NCI-H1694 (cell line): ENCODE results near the gene GSTM4.
A peak's percentile ranks its signal among the peaks of the same experiment; 100 is the strongest.
"Not testable (repeated sequence)": the region's sequence is repeated elsewhere in the genome, so short reads cannot be mapped to it uniquely, and the experiment has no call there.

Experiments
- DNase-seq: peaks from one replicate; lab custom pipeline; 2025; lab: John Stamatoyannopoulos, UW

GSTM4 gene

DNA sequence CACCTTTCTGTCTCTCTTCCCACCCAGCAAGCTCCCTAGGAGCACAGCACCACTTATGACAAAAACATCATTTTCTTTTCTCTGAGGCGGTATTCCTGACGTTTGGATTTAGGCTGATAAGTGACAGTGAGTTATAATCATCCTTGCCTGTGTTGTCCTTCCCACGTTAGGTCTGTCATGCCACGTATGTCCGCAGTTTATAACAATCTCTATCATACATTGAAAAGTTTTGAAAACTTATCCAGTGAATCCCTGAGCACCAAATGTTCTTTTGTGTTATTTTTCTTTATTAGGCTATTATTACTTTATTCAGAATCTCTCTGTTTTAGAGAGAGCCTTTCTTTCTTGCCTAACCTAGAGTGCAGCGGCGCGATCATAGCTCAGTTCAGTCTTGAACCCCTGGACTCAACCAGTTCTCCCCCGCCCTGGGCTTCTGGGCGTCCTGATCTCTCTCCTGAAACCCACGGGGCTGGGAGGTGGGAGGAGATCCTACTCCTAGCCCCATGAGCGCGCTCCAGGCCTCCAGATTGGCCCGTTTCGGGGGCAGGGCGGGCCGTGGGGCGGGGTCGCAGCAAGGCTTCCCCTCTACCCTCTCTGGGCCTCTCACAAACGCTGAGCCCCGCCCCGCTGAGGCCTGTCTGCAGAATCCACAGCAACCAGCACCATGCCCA lies 11.7 kb downstream of the GSTM4 start, which contains the start of gene GSTM2:
GSTM2 (plus strand) TSS at position 606 of the 671 bp plus-strand sequence; CDS start at position 665, 59 bp downstream.
- DNase-seq: peak; percentile 86

DNA sequence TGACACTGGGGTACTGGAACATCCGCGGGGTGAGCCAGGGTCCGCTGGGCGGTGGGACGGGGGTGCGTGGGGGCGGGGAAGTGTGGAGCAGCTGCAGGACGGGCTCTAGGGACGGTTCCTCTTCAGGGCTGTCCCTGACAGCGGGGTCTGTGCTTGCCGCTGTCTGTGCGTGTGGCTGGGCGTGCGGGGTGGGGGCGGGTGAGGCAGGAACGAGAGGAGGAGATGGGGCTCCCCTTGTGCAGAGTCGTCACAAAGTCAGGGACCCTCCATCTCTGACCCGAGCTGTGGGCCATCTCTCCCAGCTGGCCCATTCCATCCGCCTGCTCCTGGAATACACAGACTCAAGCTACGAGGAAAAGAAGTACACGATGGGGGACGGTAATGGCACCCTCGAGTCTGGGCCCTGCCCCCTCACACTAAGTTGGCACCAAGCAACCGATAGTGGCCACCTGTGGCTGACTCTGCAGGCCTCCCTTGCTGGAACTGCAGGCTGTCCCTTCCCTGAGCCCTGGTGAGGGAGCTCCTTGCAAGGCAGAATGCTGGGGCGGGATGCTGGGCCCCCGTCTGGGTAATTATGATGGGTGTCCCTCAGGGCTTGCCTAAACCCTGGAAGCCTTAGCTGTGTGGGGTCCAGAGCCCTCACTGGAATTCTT lies 12.3 kb downstream of the GSTM4 start:
- no peak for DNase-seq

DNA sequence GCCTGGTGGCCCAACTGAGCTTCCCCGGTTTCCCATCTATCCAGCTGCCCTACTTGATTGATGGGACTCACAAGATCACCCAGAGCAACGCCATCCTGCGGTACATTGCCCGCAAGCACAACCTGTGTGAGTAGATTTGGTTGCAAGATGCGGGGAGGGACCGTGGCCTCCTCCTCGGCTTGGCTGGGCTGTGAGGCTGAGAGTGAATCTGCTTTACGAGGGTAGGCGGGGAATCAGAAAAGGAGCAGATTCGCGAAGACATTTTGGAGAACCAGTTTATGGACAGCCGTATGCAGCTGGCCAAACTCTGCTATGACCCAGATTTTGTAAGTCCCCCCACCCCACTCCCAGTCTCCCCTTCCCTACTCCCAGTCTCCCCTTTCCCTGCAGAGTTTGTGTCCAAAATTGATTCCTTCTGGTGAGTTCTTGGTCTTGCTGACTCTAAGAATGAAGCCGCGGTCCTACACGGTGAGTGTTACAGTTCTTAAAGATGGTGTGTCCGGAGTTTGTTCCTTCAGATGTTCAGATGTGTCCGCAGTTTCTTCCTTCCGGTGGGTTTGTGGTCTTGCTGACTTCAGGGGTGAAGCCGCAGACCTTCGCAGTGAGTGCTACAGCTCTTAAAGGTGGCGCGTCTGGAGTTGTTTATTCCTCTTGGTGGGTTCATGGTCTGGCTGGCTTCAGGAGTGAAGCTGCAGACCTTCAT lies 13.5 kb downstream of the GSTM4 start:
- no peak for DNase-seq

DNA sequence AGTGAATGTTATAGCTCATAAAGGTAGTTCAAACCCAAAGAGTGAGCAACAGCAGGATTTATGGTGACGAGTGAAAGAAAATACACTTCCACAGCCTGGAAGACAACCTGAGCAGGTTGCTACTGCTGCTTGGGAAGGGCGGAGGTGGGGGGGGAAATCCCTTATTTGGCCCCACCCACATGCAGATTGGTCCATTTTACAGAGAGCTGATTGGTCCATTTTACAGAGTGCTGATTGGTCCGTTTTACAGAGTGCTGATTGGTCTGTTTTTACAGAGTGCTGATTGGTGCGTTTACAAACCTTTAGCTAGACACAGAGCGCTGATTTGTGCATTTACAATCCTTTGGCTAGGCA lies 14.0 kb downstream of the GSTM4 start:
- DNase-seq: not testable (repeated sequence)

DNA sequence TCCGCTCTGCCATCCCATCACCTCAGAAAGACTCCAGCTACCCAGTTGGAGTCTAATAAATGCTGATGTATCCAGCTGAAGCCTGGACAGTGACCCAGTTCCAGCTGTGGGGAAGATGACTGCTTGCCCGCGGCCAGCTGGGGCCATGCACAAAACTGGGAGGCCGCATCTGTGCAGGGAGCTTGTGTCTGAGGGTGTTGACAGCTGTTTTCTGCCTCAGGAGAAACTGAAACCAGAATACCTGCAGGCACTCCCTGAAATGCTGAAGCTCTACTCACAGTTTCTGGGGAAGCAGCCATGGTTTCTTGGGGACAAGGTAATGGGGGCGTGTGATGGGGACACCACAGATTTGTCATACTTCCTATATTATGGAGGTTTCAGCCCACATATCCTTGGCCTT lies 15.2 kb downstream of the GSTM4 start:
- no peak for DNase-seq

DNA sequence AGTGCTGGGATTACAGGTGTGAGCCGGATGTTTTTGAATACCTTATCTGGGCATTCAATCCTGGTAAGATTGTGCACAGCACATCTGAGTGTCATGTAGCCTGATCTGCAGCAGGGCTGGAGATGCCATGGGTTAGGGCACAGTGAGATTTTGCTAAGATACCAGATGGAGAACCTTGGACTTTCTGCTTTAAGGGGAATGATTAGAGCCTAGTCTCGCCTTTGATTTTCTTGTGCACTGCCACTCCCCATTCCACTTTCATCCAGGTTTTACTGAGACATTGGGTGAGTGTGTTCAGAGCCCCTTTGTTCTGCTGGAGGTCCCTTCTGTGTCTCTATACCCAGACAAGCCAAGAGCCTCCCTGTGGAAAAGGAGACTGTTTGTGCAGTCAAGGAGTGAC lies 18.0 kb downstream of the GSTM4 start:
- DNase-seq: not testable (repeated sequence)

DNA sequence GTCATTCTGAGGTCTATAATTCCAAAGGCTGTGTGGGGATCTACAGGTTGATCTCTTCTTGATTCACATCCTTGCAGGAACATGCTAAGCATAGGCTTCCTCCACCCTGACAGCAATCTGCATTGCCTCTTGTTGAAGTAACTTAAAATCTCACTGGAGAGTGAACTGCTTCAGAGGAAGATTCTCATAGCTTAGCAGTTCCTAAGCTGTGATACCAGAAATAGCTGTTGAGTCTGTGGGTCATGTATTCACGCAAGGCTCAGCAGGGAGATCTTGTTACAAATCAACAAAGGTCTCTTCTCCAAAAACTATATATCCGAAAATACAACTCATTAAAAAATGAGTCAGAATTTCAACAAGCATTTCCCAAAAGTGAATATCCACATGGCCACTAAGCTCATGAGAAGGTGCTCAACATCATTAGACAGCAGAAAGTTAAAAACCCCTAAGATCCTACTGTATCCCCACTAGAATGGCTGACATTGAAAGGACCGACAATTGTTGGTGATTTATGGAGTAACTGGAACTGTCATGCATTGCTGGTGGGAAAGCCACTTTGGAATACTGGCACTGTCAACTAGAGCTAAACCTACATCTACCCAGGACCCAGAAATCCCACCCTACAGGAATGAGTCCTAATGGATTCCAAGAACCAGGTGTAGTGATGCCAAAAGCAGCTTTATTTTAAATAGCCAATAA lies 20.9 kb downstream of the GSTM4 start:
- DNase-seq: not testable (repeated sequence)

DNA sequence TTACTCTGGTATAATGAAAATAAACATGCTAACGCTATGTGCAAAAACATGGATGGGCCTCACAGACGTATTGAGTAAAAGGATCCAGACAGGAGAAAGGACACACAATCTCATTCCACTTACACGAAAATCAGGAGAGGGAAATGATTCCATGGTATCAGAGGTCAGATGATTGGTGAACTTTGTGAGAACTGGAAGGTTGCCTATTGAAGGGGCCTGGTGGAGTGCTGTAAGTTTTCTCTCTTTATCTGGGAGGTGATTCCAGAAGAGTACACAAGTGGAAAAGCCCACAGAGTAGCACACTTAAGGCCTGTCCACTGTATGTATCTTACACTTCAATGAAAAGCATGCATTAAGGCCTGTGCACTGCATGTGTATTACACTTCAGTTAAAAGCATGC lies 21.6 kb downstream of the GSTM4 start:
- DNase-seq: no peak

DNA sequence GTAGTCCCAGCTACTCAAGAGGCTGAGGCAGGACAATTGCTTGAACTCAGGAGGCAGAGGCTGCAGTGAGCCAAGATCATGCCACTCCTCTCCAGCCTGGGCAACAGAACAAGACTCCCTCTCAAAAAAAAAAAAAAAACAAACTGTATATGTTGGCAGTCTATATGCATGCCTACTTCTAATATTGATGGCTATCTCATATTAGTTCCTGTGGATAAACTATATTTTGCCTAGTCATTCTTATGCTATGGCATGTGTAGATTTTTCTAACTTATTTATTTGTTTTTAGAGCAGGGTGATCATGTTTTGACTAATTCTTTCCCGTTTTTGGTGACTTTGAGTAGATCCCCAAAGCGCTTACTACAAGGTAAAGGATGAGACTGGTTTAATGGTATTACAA lies 22.7 kb downstream of the GSTM4 start:
- not testable (repeated sequence) for DNase-seq

DNA sequence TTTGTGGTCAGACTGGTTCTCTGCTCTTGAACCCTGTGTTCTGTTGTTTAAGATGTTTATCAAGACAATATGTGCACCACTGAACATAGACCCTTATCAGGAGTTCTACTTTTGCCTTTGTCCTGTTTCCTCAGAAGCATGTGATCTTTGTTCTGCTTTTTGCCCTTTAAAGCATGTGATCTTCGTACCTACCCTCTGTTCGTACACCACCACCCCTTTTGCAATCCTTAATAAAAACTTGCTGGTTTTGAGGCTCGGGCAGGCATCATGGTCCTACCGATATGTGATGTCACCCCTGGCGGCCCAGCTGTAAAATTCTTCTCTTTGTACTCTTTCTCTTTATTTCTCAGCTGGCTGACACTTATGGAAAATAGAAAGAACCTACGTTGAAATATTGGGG lies 28.9 kb downstream of the GSTM4 start:
- not testable (repeated sequence) for DNase-seq

DNA sequence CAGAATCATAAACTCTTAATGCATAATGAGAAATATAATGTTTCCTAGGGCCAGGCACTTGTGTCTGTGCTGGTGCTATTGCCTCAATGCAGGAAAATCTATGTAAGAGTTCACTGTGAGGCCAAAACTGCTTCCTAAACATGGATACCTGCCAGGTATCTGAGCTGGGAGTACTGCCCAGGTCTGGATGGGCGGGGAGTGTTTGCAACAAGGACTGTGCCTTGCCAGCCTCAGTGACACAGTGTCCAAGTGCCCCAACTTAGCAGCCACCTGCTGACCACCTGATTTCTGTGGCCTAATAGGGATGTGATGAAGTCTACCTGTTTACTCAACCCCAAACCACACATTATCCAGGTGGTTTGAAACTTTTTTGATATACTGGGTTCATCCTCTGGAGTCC lies 29.5 kb downstream of the GSTM4 start:
- not testable (repeated sequence) for DNase-seq

DNA sequence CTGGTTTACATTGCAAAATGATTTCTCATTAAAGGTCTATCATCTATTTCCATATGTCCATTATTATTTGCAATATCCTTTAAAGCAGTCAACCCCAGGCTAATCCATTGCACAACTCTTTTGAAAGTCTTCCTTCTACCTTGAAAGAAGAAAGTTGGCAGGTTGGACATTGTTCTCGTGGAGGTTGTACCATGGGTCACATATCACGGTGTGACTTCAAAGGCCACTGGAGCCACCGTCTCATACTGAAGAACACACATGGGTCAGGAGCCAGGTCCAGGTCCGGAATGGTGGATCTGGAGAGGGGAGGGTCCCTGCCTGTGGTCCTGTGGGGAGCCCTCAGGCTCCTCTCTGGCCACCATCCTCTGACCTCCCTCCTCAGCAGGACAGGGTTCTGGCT lies 30.0 kb downstream of the GSTM4 start:
- DNase-seq: not testable (repeated sequence)

DNA sequence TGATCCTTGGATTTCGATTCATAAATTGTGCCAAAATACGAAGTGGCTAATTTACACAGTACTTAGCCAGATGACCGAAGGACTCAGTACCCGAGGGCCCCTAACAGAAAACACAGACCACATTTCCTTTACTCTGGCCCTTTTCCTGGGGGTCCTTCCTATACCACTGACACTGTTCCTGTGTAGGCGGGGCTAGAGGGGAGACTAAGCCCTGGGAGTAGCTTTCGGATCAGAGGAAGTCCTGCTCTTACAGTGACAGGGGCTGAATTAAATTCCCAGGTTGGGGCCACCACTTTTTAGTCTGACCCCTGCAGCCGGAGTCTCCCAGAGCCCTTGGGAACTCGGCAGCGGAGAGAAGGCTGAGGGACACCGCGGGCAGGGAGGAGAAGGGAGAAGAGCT lies 31.2 kb downstream of the GSTM4 start:
- DNase-seq: not testable (repeated sequence)

DNA sequence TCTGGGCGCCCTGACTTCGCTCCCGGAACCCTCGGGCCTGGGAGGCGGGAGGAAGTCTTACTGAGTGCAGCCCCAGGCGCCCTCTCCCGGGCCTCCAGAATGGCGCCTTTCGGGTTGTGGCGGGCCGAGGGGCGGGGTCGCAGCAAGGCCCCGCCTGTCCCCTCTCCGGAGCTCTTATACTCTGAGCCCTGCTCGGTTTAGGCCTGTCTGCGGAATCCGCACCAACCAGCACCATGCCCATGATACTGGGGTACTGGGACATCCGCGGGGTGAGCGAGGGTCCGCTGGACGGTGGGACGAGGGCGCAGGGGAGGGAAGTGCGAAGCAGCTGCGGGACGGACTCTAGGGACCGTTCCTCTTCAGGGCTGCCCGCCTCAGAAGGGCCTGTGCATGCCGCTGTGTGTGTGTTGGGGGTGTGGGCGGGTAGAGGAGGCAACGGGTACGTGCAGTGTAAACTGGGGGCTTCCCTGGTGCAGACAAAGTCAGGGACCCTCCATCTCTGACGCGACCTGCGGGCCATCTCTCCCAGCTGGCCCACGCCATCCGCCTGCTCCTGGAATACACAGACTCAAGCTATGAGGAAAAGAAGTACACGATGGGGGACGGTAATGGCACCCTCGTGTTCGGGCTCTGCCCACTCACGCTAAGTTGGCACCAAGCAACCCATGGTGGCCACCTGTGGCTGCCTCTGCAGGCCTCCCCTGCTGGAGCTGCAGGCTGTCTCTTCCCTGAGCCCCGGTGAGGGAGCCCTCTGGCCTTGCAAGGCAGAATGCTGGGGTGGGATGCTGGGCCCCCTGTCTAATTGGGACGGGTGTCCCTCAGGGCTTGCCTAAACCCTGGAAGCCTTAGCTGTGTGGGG lies 32.0 kb downstream of the GSTM4 start, which contains the start of gene GSTM1:
GSTM1 (plus strand) TSS at position 177 of the 859 bp plus-strand sequence; CDS start at position 234, 57 bp downstream.
- DNase-seq: no peak

DNA sequence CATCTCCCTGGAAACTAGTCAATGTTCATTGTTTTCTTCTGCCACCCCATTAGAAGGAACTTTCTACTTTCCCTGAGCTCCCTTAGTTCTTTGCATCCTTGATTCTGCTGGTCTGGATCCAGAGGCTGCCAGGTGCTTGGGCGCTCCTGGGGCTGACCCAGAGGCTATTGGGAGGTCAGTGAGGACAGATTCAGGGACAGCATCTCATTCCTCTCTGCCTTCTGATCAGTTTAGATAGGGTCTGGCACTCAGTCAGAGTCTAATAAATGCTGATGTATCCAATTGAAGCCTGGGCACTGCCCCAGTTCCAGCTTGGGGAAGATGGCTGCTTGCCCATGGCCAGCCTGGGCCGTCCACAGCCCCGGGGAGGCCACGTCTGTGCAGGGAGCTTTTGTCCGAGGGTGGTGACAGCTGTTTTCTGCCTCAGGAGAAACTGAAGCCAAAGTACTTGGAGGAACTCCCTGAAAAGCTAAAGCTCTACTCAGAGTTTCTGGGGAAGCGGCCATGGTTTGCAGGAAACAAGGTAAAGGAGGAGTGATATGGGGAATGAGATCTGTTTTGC lies 34.0 kb downstream of the GSTM4 start:
- DNase-seq: no peak

DNA sequence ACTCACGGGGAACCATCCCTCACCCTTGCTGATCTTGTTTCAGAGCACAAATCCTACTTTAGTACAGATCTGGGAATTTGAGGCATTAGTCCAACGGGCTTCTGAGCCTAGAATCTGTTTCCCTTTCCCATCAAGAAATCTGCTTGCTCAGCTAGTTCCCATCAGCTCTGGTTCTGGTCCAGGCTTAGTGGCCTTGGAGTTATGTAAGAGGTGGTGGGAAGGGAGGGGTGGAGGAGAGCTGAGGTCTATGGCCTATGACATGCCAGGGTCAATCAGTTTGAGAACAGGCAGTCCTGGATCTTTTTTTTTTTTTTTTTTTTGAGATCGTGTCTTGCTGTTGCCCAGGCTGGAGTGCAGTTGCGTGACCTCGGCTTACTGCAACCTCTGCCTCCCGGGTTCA lies 35.9 kb downstream of the GSTM4 start:
- no peak for DNase-seq

DNA sequence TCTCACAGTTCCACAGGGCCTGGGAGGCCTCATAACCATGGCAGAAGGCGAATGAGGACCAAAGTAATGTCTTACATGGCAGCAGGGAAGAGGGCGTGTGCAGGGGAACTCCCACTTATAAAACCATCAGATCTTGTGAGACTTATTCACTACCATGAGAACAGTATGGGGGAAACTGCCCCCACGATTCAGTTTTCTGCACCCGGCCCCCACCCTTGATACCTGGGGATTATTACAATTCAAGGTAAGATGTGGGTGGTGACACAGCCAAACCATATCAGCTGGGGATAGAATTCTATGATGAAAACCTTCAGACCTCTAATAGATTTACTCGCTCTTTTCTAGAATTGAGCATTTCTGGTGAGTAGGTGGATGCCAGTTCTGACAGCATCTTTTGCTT lies 38.5 kb downstream of the GSTM4 start:
- not testable (repeated sequence) for DNase-seq

DNA sequence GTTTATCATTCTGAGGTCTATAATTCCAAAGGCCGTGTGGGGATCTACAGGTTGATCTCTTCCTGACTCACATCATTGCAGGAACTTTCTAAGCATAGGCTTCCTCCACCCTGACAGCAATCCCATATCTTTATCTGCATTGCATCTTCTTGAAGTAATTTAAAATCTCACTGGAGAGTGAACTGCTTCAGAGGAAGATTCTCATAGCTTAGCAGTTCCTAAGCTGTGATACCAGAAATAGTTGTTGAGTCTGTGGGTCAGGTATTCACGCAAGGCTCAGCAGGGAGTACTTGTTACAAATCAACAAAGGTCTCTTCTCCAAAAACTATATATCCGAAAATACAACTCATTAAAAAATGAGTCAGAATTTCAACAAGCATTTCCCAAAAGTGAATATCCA lies 39.2 kb downstream of the GSTM4 start:
- DNase-seq: not testable (repeated sequence)

DNA sequence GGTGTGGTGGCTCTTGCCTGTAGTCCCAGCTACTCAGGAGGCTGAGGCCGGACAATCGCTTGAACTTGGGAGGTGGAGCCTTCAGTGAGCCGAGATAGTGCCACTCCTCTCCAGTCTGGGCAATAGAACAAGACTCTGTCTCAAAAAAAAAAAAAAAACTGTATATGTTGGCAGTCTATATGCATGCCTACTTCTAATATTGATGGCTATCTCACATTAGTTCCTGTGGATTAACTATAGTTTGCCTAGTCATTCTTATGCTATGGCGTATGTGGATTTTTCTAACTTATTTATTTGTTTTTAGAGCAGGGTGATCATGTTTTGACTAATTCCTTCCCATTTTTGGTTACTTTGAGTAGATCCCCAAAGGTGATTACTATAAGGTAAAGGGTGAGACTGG lies 41.2 kb downstream of the GSTM4 start:
- DNase-seq: no peak

DNA sequence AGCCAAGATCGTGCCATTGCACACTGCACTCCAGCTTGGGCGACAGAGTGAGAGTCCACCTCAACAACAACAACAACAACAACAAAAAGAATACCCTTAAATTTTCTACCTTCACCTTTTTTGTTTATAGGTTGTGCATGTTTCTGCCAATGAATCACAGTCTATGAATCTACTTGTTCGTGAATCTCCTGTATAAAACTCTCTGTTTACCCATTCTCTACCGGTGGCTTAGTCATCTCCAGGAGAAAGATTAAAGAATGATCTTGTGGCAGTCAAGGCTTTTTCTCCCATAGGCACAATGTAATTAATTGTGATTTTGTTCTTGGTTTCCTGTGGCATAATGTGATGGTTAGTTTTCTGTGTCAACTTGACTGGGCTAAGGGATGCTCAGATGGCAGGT lies 42.0 kb downstream of the GSTM4 start:
- not testable (repeated sequence) for DNase-seq

DNA sequence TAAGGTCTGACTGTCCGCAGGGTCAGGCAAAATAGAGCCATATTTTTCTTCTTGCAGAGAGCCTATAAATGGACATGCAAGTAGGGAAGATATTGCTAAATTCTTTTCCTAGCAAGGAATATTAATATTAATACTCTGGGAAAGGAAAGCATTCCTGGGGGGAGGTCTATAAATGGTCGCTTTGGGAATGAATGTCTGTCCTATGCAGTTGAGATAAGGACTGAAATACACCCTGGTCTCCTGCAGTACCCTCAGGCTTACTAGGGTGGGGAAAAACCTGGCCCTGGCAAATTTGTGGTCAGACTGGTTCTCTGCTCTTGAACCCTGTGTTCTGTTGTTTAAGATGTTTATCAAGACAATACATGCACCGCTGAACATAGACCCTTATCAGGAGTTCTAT lies 47.0 kb downstream of the GSTM4 start:
- not testable (repeated sequence) for DNase-seq
